Globus pallidus (tissue), 1 donor: ENCODE measurements around the gene HCFC1R1.

ENCODE experiments used
- DNase-seq: peaks from one replicate; pipeline ENCODE4 v3.0.0-alpha.2; 2015; ENCODE audit warnings: low spot score

The HCFC1R1 gene

GRCh38 chr16:3035972-3036725 is 12.4 kb upstream of the HCFC1R1 start:
- DNase-seq, result no peak

- no peak for DNase-seq
Measured at GRCh38 chr16:3035289-3035971, 11.7 kb upstream of the HCFC1R1 start.

- no peak for DNase-seq
Measured at GRCh38 chr16:3032624-3033023, 8.9 kb upstream of the HCFC1R1 start.

GRCh38 chr16:3030222-3031212 is 6.8 kb upstream of the HCFC1R1 start:
- DNase-seq, result no peak

- DNase-seq, result no peak
Measured at GRCh38 chr16:3029491-3030221, 5.9 kb upstream of the HCFC1R1 start.

GRCh38 chr16:3028716-3029319 is 5.1 kb upstream of the HCFC1R1 start:
- DNase-seq, result no peak

- DNase-seq, result peak; percentile 40
Measured at GRCh38 chr16:3027983-3028715, 4.4 kb upstream of the HCFC1R1 start.

- DNase-seq, result no peak
Measured at GRCh38 chr16:3027489-3027795, 3.7 kb upstream of the HCFC1R1 start.

- no peak for DNase-seq
Measured at GRCh38 chr16:3026609-3027488, 3.1 kb upstream of the HCFC1R1 start.

GRCh38 chr16:3026003-3026378 is 2.2 kb upstream of the HCFC1R1 start:
- DNase-seq, result no peak

- no peak for DNase-seq
Measured at GRCh38 chr16:3025032-3026002, 1.6 kb upstream of the HCFC1R1 start.

GRCh38 chr16:3023415-3023668 is 400 bp downstream of the HCFC1R1 start:
- DNase-seq, result no peak

- no peak for DNase-seq
Measured at GRCh38 chr16:3022684-3023414, 893 bp downstream of the HCFC1R1 start.

GRCh38 chr16:3022208-3022683 is 1.5 kb downstream of the HCFC1R1 start:
- peak; percentile 33 for DNase-seq

GRCh38 chr16:3021449-3022207 is 2.1 kb downstream of the HCFC1R1 start:
- peak; percentile 26 for DNase-seq

GRCh38 chr16:3020604-3021448 is 2.9 kb downstream of the HCFC1R1 start:
- DNase-seq, result peak; percentile 27
